Measurements from ENCODE around the gene NIPAL1. TPM values are rescaled to one million over a fixed set of nuclear protein-coding genes. Genes with fewer than 3 reads are reported as not detected.

The NIPAL1 gene
- total RNA-seq, 1 experiment from 2014 or later, result 18.1 TPM

GRCh38 chr4:48046059-48046458, 29.5 kb downstream of the NIPAL1 start:
- no TSS peak for BruUV-seq (replicated peaks)
- TF ChIP-seq CTCF (IDR thresholded peaks at IDR 0.05; ENCODE audit: insufficient read depth in 1 of 2, low read depth in 1 of 2, low read length in 1 of 2, severe bottlenecking in 1 of 2, unreplicated experiment in 1 of 2), result no peak
- ChIA-PET CTCF (no interaction called here), POLR2A (no interaction called here)
- H3K36me3 ChIP-seq (ENCODE audit: control insufficient read depth, insufficient read depth, low read length), result no peaks in the 10 kb centered on the region
- H3K4me1 Mint-ChIP-seq (ENCODE audit: low read depth, unreplicated experiment), result peaks cover 18% of the 10 kb centered on the region
- no peak overlapping the region for H3K4me3 ChIP-seq (ENCODE audit: low read depth, low read length)
- H3K27ac Mint-ChIP-seq (ENCODE audit: unreplicated experiment), result no peak overlapping the region
- intact Hi-C loops (cut with micrococcal nuclease; ENCODE audit: unreplicated experiment), result no loop called here
- no peak for DNase-seq
- H3K9me3 ChIP-seq, result no peaks in the 10 kb centered on the region
- H3K9me3 Mint-ChIP-seq (ENCODE audit: unreplicated experiment), result no peaks in the 10 kb centered on the region
- no peaks in the 10 kb centered on the region for H3K27me3 ChIP-seq (replicated peaks; ENCODE audit: control insufficient read depth, insufficient read depth, low read length)
- no peaks in the 10 kb centered on the region for H3K27me3 Mint-ChIP-seq (ENCODE audit: insufficient read depth, unreplicated experiment)
- peaks cover 7% of the 10 kb centered on the region for H3K36me3 Mint-ChIP-seq (ENCODE audit: insufficient read depth, unreplicated experiment)
- H3K4me1 ChIP-seq, result peaks cover 42% of the 10 kb centered on the region
- no peak overlapping the region for H3K4me3 Mint-ChIP-seq (ENCODE audit: unreplicated experiment)

- peaks cover 18% of the 10 kb centered on the region for H3K4me1 Mint-ChIP-seq (ENCODE audit: low read depth, unreplicated experiment)
- H3K27me3 Mint-ChIP-seq (ENCODE audit: insufficient read depth, unreplicated experiment), result no peaks in the 10 kb centered on the region
- TF ChIP-seq CTCF (IDR thresholded peaks at IDR 0.05; ENCODE audit: insufficient read depth in 1 of 2, low read depth in 1 of 2, low read length in 1 of 2, severe bottlenecking in 1 of 2, unreplicated experiment in 1 of 2), result no peak
- peaks cover 32% of the 10 kb centered on the region for H3K4me1 ChIP-seq
- intact Hi-C loops (cut with micrococcal nuclease; ENCODE audit: unreplicated experiment), result no loop called here
- H3K36me3 Mint-ChIP-seq (ENCODE audit: insufficient read depth, unreplicated experiment), result peaks cover 7% of the 10 kb centered on the region
- no peaks in the 10 kb centered on the region for H3K36me3 ChIP-seq (ENCODE audit: control insufficient read depth, insufficient read depth, low read length)
- no peaks in the 10 kb centered on the region for H3K9me3 Mint-ChIP-seq (ENCODE audit: unreplicated experiment)
- H3K27ac Mint-ChIP-seq (ENCODE audit: unreplicated experiment), result no peak overlapping the region
- H3K4me3 ChIP-seq (ENCODE audit: low read depth, low read length), result no peak overlapping the region
- no TSS peak for BruUV-seq (replicated peaks)
- ChIA-PET POLR2A (no interaction called here), CTCF (no interaction called here)
- H3K4me3 Mint-ChIP-seq (ENCODE audit: unreplicated experiment), result no peak overlapping the region
- no peak for DNase-seq
- no peaks in the 10 kb centered on the region for H3K9me3 ChIP-seq
- no peaks in the 10 kb centered on the region for H3K27me3 ChIP-seq (replicated peaks; ENCODE audit: control insufficient read depth, insufficient read depth, low read length)
These were observed 30.9 kb downstream of the NIPAL1 start for GRCh38 chr4:48047421-48047844.

GRCh38 chr4:48047896-48048295, 31.3 kb downstream of the NIPAL1 start:
- Histone ChIP-seq H3K4me1 (peaks cover 28% of the 10 kb centered on the region), H3K27me3 (replicated peaks; ENCODE audit: control insufficient read depth, insufficient read depth, low read length) (no peaks in the 10 kb centered on the region), H3K36me3 (ENCODE audit: control insufficient read depth, insufficient read depth, low read length) (no peaks in the 10 kb centered on the region), H3K4me3 (ENCODE audit: low read depth, low read length) (no peak overlapping the region), H3K9me3 (no peaks in the 10 kb centered on the region)
- no peaks in the 10 kb centered on the region for H3K27me3 Mint-ChIP-seq (ENCODE audit: insufficient read depth, unreplicated experiment)
- intact Hi-C loops (cut with micrococcal nuclease; ENCODE audit: unreplicated experiment), result no loop called here
- BruUV-seq (replicated peaks), result no TSS peak
- H3K4me3 Mint-ChIP-seq (ENCODE audit: unreplicated experiment), result no peak overlapping the region
- peaks cover 4% of the 10 kb centered on the region for H3K36me3 Mint-ChIP-seq (ENCODE audit: insufficient read depth, unreplicated experiment)
- no peak for DNase-seq
- H3K4me1 Mint-ChIP-seq (ENCODE audit: low read depth, unreplicated experiment), result peaks cover 14% of the 10 kb centered on the region
- H3K9me3 Mint-ChIP-seq (ENCODE audit: unreplicated experiment), result no peaks in the 10 kb centered on the region
- CTCF ChIA-PET, result no interaction called here
- no peak for TF ChIP-seq CTCF (IDR thresholded peaks at IDR 0.05; ENCODE audit: insufficient read depth in 1 of 2, low read depth in 1 of 2, low read length in 1 of 2, severe bottlenecking in 1 of 2, unreplicated experiment in 1 of 2)
- no peak overlapping the region for H3K27ac Mint-ChIP-seq (ENCODE audit: unreplicated experiment)
- POLR2A ChIA-PET, result no interaction called here
